Measurements from ENCODE around the gene ARHGAP15.

Gene ARHGAP15

DNA sequence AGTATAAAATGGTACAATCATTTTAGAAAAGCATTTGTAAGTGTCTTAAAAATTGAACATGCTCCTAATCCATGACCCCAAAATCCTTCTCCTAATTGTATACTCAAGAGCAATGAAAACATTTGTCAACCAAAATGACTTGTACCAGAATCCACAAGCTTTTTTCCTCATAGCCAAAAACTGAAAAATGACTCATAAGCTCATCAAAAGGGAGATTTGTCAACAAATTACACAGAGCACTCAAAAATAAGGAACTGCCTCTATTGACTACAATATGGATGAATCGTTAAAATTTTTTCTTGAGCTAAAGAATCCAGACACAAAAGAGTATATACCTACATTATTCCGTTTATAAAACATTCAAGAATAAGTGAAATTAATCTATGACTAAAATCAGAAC lies 544.8 kb downstream of the ARHGAP15 start:
- in situ Hi-C loops (cut with MboI; ENCODE audit: low sequenced_read_pairs), result no loop called here

DNA sequence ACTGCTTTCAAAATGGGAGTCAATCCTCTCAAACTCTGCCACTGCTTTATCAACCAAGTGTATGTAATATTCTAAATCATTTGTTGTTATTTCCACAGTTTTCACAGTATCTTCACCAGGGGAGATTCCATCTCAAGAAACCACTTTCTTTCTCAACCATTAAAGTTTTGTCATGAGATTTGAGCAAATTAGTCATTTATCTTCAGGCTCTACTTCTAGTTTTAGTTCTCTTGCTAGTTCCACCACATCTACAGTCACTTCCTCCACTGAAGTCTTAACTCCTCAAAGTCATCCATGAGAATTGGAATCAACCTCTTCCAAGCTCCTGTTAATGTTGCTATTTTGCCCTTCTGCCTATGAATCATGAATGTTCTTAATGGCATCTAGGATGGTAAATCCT lies 545.8 kb downstream of the ARHGAP15 start:
- in situ Hi-C loops (cut with MboI; ENCODE audit: low sequenced_read_pairs), result no loop called here

DNA sequence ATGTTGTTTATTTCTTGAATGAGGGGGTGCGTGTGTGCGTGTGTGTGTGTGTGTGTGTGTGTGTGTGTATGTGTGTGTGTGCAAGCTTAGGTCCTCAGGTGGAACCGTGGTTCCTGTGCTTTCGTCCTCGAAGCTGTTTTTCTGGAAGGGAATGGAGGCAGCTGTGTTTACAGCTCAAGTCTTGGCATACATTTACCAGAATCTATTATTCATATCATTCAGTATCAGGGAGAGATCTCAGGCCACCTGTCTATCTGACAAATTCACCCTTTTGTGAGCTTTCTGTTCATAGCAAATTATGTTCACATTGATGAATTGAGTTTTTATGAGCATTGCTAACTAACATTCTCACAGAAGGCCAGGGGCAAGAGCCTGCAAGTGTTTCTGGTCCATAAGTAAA lies 550.4 kb downstream of the ARHGAP15 start:
- in situ Hi-C loops (cut with MboI; ENCODE audit: low sequenced_read_pairs), result no loop called here

DNA sequence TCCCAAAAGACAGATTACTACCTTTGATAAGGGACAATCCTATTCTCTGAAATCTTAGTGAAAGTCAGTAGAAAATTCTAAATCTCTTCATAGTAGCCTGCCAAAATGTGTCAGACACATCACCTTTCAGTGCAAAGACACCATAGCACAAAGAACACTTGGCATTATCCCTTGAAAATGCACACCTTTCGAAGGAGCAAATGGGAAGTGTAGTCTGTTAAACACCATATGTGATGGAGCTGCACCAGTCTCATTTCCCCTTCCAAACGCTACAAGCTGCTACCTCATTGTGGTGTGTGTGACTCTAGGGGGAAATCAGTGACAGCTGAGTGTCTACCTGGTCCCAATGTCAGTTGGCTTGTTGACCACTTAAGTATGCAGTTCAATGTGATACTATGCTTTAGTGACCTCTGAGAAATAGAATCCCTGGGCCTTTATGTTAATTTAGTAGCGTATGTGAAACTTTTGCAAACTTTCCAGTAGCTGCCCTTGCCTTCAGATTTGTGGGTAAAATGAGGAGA lies 551.7 kb downstream of the ARHGAP15 start:
- in situ Hi-C loops (cut with MboI; ENCODE audit: low sequenced_read_pairs), result no loop called here

DNA sequence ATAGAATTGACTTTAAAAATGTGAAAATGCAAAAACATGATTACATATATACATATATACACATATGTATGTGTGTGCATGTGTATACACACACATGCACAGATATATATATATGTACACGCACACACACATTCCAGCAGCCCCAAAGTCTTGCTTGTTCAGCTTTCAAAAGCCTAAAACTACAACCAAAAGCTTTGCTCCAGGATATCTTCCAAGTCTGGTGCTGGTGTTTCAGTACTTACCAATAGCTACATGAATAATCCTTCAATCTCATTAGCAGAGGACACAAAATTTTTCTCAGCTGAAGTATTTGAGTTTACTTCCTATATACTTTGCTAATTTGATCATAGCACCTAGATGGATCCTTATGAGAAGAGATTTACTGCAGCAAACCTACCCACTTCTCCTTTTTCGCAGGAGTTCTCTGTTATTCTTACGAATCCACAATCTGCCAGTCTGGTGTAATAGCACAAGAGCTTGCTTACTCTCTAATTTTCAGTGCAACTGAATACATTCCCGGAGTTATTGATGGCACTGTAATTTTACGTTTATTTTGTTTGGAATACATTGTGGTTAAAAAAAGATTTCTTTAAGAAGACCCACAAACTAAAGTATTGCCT lies 553.3 kb downstream of the ARHGAP15 start:
- in situ Hi-C loops (cut with MboI; ENCODE audit: low sequenced_read_pairs), result no loop called here

DNA sequence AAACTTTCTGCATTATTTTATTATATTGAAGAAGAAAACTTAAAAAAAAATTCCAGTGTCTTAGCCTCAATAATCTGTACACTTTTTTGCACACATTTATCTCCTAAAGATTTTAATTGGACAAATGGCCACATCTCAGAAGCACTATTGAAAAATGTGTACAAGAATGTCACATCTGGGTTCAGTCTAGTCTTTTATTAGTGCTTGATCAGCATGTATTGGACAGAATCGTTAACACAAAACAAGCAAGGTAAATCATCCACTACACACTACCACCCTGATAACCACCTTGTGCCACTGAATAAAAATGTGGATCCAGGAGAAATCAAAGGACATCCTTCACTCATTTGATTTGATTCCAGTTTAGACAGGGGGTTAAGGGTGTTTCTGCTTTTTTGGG lies 554.8 kb downstream of the ARHGAP15 start:
- in situ Hi-C loops (cut with MboI; ENCODE audit: low sequenced_read_pairs), result no loop called here

DNA sequence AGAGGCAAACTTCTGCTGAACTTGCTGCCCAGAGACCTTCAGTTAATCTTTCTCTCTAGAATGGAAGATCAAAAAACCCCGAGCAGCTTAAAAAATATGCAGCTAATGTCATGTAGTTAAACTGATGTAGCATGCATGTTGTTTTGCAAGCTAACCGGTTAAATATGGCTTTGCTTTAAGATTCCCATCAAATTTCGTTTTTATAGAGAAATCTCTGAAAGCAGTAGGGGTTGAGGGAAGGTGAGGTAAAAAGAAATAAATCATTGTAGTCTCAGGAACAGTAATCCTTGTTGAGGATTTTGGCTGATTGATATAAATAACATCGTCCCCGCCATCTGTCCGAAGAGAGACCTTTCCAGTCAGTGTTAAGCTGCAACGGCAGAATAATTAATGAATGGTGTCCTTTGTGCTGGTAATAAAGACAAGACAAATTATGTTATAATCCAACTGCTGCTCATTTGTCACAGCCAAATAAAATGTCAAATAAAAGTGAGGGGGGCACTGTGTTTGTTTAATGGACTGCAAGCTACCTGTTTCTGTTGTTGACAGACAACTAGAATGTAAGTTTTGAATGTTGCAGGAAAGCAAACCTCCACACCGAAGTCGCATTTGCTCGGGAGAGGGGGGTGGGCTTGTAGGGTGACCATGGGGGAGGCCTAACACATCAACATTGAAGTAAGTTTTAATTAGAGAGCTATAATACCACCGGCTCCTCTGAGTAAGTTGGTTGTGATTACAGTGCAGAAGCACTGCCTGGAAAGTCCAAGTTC lies 555.5 kb downstream of the ARHGAP15 start:
- in situ Hi-C loops (cut with MboI; ENCODE audit: low sequenced_read_pairs), result no loop called here

DNA sequence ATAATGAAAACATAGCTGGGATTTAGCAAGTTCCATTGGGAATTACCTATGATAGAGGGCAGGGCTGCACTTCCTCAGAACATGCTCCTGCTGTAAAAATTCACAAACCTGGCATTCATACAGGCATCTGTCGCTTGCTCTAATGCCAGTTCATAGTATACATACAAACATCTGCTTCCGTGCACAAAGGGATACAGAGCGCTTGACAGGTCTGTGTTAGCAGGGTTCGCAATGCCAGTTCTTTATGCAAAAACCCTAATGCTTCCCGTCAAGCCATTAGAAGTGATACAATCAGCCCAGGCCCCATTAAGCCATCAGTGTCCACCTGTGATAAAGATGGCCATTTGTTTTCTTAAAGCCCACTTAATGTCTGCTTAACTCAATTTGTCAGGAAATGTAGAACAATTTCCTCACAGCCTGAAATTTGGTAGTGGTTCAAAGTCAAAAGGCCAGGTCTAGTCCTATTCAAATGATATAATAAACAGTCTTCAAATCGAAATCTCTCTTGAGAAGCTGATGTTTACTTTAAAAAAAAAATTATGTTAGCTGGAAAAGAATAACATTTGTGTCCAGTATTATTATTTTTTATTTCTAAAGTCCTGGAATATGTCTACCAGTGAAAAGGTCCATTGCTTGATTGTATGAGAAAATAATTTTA lies 556.3 kb downstream of the ARHGAP15 start:
- in situ Hi-C loops (cut with MboI; ENCODE audit: low sequenced_read_pairs), result no loop called here

DNA sequence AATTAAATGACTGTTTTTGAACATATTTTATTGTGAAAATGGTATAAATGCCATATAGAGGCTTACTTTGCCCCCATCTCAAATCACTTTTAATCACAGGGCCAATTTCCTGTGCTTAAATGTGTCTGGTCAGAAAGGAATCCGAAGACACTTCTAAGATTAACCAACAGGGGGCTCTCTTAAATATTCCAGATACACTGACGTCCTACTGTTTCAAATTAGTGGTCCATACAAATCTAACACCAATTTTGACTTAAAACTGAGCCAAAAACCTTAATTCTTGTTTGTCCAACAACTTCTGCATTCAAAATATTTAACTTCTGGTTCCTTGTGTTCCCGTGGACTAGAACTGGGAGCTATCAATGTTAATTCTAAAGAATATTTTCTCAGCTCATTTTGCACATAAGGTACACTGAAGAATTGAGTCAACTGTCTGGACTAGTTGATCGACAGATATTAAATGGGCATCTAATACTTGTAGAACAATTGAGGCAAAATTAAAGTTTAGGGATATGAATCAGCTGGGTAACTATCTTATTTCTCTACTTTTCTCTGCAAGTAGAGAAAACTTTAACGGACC lies 557.5 kb downstream of the ARHGAP15 start:
- in situ Hi-C loops (cut with MboI; ENCODE audit: low sequenced_read_pairs), result no loop called here

DNA sequence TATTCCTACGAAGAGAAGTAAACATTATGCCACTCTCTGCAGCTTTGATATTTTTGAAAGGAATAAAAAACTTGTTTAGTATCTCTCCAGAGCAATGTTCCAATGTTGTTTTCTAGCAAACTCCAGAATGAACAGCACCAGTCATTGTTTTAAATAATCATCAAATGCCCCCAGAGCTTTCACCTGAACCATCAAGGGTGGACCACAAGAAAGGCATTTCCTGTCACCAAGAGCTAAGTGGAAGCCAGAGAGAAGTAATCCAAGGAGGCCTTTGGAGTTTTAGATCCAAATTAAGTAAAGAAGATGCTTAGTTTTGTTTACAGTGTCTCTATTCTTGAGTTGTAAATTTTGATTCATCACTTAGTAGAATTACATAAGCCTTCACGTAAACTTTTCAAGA lies 559.0 kb downstream of the ARHGAP15 start:
- in situ Hi-C loops (cut with MboI; ENCODE audit: low sequenced_read_pairs), result no loop called here

DNA sequence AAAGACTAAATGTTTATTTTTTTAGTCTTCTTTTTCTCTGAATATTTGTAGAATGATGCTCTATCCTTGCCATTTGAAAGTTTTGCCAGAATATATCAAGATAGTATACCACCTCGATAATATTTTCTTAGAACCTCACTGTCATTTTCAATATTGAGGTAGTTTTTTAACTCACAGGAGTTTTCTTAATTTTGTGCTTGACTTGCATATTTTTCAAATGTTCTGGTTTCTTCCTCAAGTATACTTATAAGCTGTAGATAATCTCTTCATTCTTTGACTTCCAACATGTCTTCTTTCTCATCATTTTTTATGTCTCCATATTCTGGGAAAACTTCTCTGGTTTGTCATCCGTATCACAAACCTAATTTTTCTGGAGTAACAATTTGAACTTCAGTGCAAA lies 559.6 kb downstream of the ARHGAP15 start:
- in situ Hi-C loops (cut with MboI; ENCODE audit: low sequenced_read_pairs), result no loop called here

DNA sequence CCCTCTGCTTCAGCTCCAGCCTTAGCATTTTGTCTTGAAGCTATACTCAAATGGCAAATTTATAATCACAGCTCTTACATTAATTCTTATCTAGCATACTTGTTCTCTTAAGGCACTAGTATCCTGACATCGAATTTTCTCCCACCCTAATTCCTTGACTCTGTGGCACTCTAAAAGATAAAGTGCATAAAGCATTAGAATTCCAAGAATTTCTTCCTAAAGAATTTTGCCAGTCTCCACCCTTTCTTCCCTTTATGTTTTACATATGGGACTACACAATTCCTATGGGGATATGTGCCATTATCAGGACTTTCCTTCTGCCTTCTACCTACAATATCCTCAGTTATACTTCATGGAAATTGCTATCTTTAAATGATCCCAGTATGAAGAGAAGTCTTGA lies 560.3 kb downstream of the ARHGAP15 start:
- in situ Hi-C loops (cut with MboI; ENCODE audit: low sequenced_read_pairs), result no loop called here

DNA sequence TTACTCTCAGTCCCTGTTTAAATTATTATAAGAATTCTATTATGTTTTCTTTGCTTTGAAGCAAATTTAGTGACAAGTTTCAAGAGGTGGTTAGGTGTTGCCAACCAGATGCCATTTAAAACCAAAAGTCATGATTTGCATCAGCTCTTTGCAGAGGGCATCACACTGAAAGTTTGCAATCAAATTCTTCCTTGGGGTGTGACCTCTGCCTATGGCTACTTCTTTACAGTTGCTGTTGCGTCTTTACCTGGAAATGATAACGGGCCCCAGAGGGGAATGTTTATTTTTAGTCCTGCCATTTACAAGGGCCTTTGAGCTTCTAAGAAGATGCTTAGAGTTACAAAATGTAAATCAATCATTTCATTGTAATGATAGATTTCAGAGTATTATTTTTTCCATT lies 561.0 kb downstream of the ARHGAP15 start:
- in situ Hi-C loops (cut with MboI; ENCODE audit: low sequenced_read_pairs), result no loop called here

DNA sequence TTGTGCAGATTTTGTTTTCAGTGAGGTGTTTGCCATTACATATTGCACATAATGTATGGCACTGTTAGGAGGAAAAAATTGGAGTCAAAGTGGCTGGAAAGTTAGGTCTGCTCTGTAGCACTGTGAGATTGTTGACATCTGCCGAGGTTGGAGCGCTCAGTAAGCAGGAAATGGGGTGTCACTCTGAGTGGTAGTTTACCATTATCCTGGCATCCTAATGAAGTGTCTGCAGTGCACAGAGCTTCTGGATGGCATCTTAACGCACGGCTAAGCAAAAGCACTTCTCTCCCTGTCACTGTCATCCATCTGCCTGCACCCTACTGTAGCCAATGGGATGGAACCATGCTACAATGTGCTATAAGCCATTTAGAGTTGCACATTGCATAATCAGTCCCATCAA lies 561.9 kb downstream of the ARHGAP15 start:
- in situ Hi-C loops (cut with MboI; ENCODE audit: low sequenced_read_pairs), result no loop called here

DNA sequence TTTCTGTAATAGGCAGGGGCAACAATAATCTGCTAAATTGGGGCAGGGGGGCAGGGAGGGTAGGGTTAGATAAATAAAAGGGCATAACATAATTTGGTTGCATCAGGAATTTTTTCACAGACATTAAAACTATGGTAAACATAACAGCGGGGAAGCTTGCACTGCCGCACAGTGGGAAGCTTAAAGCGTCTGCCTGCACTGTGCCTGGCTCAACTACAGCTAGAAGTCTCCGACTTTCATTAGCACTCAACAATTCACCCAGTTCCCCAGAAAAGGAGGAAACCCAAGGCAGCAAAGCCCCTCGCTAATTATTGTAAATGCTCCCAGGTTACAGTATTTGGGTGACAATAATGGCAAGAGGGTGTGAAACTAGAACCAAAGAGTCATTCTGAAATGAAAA lies 562.9 kb downstream of the ARHGAP15 start:
- in situ Hi-C loops (cut with MboI; ENCODE audit: low sequenced_read_pairs), result no loop called here

DNA sequence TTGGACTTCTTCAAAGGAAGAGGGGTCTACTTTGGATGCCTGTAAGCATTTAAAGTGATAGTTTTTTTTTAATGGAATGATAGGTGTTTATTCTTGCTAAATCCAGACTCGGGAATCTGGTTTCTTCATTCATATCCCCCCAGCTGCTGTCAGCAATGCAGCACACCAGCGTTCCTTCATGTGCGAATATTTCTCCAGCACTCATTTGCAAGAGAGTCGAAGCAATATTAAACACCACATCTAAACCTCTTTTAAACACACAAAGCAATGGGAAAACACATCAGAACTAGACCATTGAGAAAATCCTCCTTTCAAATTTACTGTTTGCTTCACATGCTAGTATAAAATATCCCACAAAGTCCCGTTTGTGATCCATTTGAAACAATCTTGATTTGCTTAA lies 563.7 kb downstream of the ARHGAP15 start:
- in situ Hi-C loops (cut with MboI; ENCODE audit: low sequenced_read_pairs), result no loop called here

DNA sequence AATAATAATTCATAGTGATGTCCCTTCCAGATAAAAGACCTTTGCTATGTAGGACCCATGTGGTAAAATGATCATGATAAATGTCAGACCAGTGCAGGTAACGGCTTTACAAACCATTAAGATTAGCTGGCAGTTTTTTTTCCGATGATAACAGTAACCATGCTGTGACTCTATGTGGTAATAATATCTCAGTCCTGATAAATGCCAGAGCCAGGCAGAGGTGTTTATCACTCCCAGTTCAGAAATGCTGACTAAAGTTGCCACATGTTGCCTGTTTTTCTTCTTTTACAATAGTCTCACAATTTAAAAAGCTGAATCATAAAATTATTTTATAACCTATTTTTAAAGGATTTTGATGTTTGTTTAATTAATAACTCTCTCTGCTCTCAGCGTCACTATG lies 565.1 kb downstream of the ARHGAP15 start:
- in situ Hi-C loops (cut with MboI; ENCODE audit: low sequenced_read_pairs), result no loop called here

DNA sequence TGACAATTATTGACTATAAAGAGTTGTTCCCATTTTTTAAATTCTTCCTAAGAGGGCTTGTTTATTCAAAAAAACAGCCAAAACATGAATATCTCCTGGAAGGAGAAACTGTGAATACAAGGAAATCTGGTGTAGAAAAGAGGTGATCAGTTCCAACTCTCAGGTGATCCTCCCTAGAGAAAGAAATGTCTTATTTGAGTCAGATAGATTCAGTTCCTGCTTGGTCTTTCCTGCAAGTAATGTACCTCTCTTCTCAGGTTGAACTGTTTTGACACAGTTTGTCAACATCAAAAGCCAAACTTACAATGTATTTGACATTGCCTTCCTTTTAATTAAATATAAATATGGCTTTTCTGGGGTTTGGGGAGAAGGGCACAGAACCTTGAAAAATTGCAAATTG lies 567.4 kb downstream of the ARHGAP15 start:
- in situ Hi-C loops (cut with MboI; ENCODE audit: low sequenced_read_pairs), result no loop called here

DNA sequence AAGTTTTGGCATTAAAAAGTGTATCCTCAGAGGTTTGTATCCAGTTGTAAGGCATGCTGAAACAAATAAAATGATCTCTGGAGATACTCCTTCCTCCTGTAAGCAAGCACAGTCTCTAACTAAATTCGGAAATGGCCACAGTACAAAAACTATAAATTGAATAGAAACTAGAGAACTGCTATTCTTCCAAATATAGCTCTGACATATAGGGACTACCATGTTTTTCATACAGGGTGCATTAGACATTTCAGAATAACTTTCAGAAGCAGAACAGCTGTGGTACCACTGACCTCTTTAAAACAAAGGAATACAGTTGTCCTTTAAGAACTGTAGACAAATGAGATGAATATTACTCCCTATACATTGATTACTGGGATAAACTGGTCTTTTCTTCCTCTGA lies 568.5 kb downstream of the ARHGAP15 start:
- in situ Hi-C loops (cut with MboI; ENCODE audit: low sequenced_read_pairs), result no loop called here

DNA sequence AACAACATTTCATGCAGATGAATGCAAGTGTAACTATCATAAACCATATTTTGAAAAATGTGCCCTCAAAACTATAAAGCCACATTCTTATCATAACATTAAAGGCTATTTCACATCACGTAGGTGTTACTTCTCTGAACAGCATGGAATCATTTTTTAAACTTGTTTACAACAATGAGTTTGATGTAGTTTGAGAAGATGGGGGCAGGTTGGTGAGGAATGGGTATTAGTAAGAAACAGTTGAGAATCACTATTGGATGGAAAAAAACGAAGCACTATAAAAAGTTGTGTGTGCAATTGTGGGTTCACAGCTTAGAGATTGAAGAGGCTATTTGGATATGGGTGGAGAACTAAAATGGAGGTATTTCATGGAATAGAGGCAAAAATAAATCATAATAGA lies 569.1 kb downstream of the ARHGAP15 start:
- in situ Hi-C loops (cut with MboI; ENCODE audit: low sequenced_read_pairs), result no loop called here

DNA sequence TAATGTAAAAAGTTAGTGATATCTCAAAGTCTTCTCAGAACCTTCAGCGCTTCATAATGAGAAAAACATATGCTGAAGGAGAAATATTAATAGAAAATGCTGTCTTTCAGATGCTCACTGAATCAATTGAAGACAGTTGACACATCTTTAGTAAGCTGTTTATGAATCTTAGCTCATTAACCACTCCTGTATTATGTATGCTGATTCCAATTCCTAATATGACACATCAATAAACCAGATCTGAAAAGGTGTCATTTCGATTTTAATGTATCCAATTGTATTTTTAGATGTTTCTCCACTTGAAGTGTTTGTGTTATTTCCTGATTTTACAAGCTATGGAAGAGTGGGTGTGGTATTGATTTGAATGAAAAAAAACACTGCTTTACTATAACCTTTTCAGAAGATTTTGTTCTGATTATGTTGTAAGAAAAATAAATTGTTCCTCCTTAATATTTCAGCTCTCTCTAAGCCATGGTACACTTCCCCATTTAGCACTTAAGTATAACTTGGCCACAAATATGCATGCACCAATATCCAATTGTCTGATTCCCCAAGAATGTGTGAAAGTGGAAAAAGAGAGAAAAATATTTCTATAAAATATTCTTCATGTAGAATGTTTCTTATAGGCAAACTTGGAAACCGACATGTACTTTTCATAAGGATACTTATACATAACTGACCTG lies 569.8 kb downstream of the ARHGAP15 start:
- in situ Hi-C loops (cut with MboI; ENCODE audit: low sequenced_read_pairs), result no loop called here
